Kidney (tissue), 14 donors: Measurements from ENCODE around the gene PDE12. TPM values are rescaled to one million over a fixed set of nuclear protein-coding genes. Genes with fewer than 3 reads are reported as not detected.
A peak's percentile ranks its signal among the peaks of the same experiment; 100 is the strongest.

Source experiments
- DNase-seq, 5 donors: peaks; one replicate each; pipeline ENCODE4 v3.0.0-alpha.2; 2013 to 2020
- FAIRE-seq: peaks from 2 replicates; lab custom pipeline; 2012; peaks lifted over from hg19 to GRCh38; lab: Jason Lieb, UNC
- H3K27ac ChIP-seq, 2 donors: one replicate each; pipeline ENCODE4 v1.7.0; 2013; ENCODE audit warnings: low read depth in 2 of 2, low read length in 2 of 2, inconsistent platforms in 1 of 2
- H3K27me3 ChIP-seq: one replicate; pipeline ENCODE4 v1.7.1; 2013; ENCODE audit warnings: low read length, inconsistent platforms; ENCODE audit not compliant: control insufficient read depth, insufficient read depth
- H3K36me3 ChIP-seq, 3 donors: one replicate each; pipeline versions ENCODE4 v1.7.0 to v1.7.1; 2013; ENCODE audit warnings: low read length in 3 of 3, control low read depth in 1 of 3, inconsistent platforms in 1 of 3; ENCODE audit not compliant: insufficient read depth in 3 of 3, control insufficient read depth in 2 of 3
- H3K4me1 ChIP-seq, 3 donors: one replicate each; pipeline versions ENCODE4 v1.7.0 to v1.7.1; 2013; ENCODE audit warnings: low read length in 3 of 3, inconsistent platforms in 1 of 3, low read depth in 1 of 3; ENCODE audit not compliant: control insufficient read depth in 2 of 3, insufficient read depth in 2 of 3
- H3K4me3 ChIP-seq, 3 donors: one replicate each; pipeline versions ENCODE4 v1.7.0 to v1.8.1; 2013; ENCODE audit warnings: low read length in 3 of 3, control low read depth in 1 of 3, inconsistent platforms in 1 of 3
- H3K9ac ChIP-seq, 3 donors: one replicate each; pipeline versions ENCODE4 v1.7.0 to v1.7.1; 2013; ENCODE audit warnings: low read length in 3 of 3, control low read depth in 1 of 3, inconsistent platforms in 1 of 3
- H3K9me3 ChIP-seq, 3 donors: one replicate each; pipeline versions ENCODE4 v1.7.0 to v1.7.1; 2013; ENCODE audit warnings: low read length in 3 of 3, control low read depth in 1 of 3, inconsistent platforms in 1 of 3; ENCODE audit not compliant: control insufficient read depth in 2 of 3, insufficient read depth in 1 of 3
- intact Hi-C: fragments of 100-400 bp; cut with DNase I; formaldehyde crosslinking; loops from one replicate; pipeline ENCODE4 v1.11.1; 2022
- polyA plus RNA-seq: library from polyadenylated mRNA; stranded (reverse); fragments of 350-450 nt; fragmentation: Illumina TruSeq; extraction: RNeasy Lipid Tissue Mini Kit (QIAGEN cat#74804); gene quantifications from one replicate; pipeline ENCODE4 v1.2.3, GENCODE V29; 2014; ENCODE audit warnings: low read depth, low replicate concordance; ENCODE audit not compliant: insufficient read depth
- total RNA-seq: library from RNA; stranded (reverse); fragmentation: NEBNext Ultra II Directional; extraction: Animal tissue kit (Norgen Biotek cat#: 25700); gene quantifications from one replicate; pipeline ENCODE4 v1.2.1, GENCODE V29; 2021
- TF ChIP-seq, protein P1 (sequence below): IDR thresholded peaks from 3 replicates; pipeline ENCODE4 v1.5.1; 2012; ENCODE audit warnings: mild to moderate bottlenecking, moderate library complexity, borderline replicate concordance; ENCODE audit not compliant: insufficient read depth; ENCODE audit errors: extremely low read depth
- donor health status: control.
- donor health status: control.
- donor health status: control.
- donor health status: control.
- donor health status: control.
- donor health status: DM: yes; HTN: yes; CAD: no.
- donor health status: Normal renal cell carcinoma (clear cell type).

The PDE12 gene
- total and polyA plus RNA-seq, 2 donors from 2014 or later, result 6.1 to 21.1 TPM

DNA sequence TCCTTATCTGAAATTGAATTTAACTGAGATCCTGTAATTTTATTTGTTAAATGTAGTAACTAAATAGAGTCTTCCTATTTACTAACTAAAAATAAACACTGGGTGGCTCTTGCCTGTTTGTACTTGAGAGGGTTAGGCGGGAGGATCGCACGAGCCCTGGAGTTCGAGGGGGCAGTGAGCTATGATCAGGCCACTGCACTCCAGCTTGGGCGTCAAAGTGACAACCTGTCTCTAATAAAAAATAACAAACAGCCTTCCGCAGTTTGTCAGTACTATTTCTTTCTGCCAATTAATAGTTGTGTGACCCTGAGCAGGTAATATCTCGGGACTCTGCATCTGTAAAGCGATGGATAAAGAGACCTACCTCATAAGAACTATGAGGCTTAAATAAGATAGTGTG lies 768 bp upstream of the PDE12 start:
- peak overlapping the region; percentile 84 to 98 (median 96) for H3K9ac ChIP-seq
- no peaks in the 10 kb centered on the region for H3K9me3 ChIP-seq
- H3K27me3 ChIP-seq, result no peaks in the 10 kb centered on the region
- H3K27ac ChIP-seq, result peak overlapping the region; percentile 94 to 98
- H3K4me1 ChIP-seq, result peaks cover 0 to 13% (median 9%) of the 10 kb centered on the region in 3 donors
- TF ChIP-seq, protein P1, sequence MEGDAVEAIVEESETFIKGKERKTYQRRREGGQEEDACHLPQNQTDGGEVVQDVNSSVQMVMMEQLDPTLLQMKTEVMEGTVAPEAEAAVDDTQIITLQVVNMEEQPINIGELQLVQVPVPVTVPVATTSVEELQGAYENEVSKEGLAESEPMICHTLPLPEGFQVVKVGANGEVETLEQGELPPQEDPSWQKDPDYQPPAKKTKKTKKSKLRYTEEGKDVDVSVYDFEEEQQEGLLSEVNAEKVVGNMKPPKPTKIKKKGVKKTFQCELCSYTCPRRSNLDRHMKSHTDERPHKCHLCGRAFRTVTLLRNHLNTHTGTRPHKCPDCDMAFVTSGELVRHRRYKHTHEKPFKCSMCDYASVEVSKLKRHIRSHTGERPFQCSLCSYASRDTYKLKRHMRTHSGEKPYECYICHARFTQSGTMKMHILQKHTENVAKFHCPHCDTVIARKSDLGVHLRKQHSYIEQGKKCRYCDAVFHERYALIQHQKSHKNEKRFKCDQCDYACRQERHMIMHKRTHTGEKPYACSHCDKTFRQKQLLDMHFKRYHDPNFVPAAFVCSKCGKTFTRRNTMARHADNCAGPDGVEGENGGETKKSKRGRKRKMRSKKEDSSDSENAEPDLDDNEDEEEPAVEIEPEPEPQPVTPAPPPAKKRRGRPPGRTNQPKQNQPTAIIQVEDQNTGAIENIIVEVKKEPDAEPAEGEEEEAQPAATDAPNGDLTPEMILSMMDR, result no peak
- FAIRE-seq, result no peak
- H3K36me3 ChIP-seq, result peaks cover 0 to 7% (median 0%) of the 10 kb centered on the region in 3 donors
- peak in 1 of 5 donors; percentile 44 for DNase-seq
- H3K4me3 ChIP-seq, result peak overlapping the region; percentile 95 to 99 (median 97)
- intact Hi-C loops, result no loop called here

DNA sequence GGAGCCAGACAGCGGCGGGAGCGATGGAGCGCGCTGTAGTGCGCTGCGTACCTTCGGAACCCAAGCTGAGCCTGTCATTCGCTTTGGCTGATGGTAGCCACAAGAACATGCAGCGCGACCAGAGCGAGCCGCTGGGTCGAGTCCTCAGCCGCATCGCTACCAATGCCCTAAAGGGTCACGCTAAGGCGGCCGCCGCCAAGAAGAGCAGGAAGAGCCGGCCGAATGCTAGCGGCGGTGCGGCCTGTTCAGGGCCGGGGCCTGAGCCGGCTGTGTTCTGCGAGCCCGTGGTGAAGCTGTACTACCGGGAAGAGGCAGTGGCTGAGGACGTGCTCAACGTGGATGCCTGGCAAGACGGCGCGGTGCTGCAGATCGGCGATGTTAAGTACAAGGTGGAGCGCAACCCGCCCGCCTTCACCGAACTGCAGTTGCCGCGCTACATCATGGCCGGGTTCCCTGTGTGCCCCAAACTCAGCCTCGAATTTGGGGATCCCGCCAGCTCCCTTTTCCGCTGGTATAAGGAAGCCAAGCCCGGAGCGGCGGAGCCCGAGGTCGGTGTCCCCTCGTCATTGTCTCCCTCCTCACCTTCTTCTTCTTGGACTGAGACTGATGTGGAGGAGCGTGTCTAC lies 498 bp downstream of the PDE12 start:
- FAIRE-seq, result no peak
- intact Hi-C loops, result no loop called here
- Histone ChIP-seq H3K36me3 (peaks cover 0 to 7% (median 6%) of the 10 kb centered on the region in 3 donors), H3K4me3 (peak overlapping the region; percentile 95 to 99 (median 97)), H3K9me3 (no peaks in the 10 kb centered on the region), H3K9ac (peak overlapping the region; percentile 84 to 98 (median 96)), H3K27me3 (no peaks in the 10 kb centered on the region), H3K4me1 (peaks cover 0 to 13% (median 9%) of the 10 kb centered on the region in 3 donors), H3K27ac (peak overlapping the region; percentile 94 to 98)
- DNase-seq, result peak in 2 of 5 donors; percentile 31 to 76
- TF ChIP-seq, protein P1, result no peak

DNA sequence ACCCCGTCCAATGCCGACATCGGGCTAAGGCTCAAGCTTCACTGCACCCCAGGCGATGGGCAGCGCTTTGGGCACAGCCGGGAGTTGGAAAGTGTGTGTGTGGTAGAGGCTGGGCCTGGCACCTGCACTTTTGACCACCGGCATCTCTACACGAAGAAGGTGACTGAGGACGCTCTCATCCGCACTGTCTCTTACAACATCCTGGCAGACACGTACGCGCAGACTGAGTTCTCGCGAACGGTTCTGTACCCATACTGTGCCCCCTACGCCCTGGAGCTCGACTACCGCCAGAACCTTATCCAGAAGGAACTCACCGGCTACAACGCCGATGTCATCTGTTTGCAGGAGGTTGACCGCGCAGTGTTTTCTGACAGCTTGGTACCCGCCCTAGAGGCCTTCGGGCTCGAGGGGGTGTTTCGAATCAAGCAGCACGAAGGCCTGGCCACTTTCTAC lies 1.0 kb downstream of the PDE12 start:
- Histone ChIP-seq H3K9ac (peak overlapping the region; percentile 84 to 98 (median 96)), H3K9me3 (no peaks in the 10 kb centered on the region), H3K27ac (peak overlapping the region in 1 of 2 donors; percentile 94), H3K27me3 (no peaks in the 10 kb centered on the region), H3K4me1 (peaks cover 0 to 13% (median 9%) of the 10 kb centered on the region in 3 donors), H3K4me3 (peak overlapping the region; percentile 95 to 99 (median 97)), H3K36me3 (peaks cover 0 to 7% (median 7%) of the 10 kb centered on the region in 3 donors)
- DNase-seq (peak in 4 of 5 donors; percentile 14 to 49 (median 31)), FAIRE-seq (no peak)
- intact Hi-C loops, result no loop called here
- TF ChIP-seq, protein P1, result no peak
